ENCODE results near the gene SAFB2.

DNA sequence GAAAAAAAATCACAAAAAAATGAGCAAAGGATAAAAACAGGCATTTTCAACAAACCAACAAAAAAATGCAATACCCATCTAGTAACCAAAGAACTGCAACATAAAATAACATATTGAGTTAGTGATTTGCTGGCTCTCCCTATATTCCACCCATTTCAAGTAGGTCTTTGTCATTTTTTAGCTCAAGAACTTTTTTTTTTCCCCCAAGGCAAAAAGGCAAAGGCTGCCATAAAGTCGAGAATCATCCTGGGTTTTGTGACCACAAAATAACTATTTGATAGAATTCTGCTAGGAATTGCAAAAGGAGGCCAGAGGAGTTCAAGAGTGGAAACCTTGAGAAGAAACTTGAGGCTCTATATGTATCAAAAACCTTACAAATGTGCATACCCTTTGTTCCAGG lies 5.5 kb downstream of the SAFB2 start:
- no peak for TF ChIP-seq POLR2A (IDR thresholded peaks at IDR 0.05)
- TF ChIP-seq, protein P1, sequence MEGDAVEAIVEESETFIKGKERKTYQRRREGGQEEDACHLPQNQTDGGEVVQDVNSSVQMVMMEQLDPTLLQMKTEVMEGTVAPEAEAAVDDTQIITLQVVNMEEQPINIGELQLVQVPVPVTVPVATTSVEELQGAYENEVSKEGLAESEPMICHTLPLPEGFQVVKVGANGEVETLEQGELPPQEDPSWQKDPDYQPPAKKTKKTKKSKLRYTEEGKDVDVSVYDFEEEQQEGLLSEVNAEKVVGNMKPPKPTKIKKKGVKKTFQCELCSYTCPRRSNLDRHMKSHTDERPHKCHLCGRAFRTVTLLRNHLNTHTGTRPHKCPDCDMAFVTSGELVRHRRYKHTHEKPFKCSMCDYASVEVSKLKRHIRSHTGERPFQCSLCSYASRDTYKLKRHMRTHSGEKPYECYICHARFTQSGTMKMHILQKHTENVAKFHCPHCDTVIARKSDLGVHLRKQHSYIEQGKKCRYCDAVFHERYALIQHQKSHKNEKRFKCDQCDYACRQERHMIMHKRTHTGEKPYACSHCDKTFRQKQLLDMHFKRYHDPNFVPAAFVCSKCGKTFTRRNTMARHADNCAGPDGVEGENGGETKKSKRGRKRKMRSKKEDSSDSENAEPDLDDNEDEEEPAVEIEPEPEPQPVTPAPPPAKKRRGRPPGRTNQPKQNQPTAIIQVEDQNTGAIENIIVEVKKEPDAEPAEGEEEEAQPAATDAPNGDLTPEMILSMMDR (IDR thresholded peaks at IDR 0.05) = no peak
- TF ChIP-seq EP300 (IDR thresholded peaks at IDR 0.05) = no peak

Measured in tibial nerve (tissue), 4 donors.